Epithelial cell of prostate (primary cell): Measurements from ENCODE around the gene RAB14.
A peak's percentile ranks its signal among the peaks of the same experiment; 100 is the strongest.
"Not testable (repeated sequence)": the region's sequence is repeated elsewhere in the genome, so short reads cannot be mapped to it uniquely, and the experiment has no call there.

ENCODE experiments used
- DNase-seq: peaks from one replicate; pipeline ENCODE4 v3.0.0-alpha.2; 2011; ENCODE audit warnings: low read depth, low spot score
- H3K27ac ChIP-seq: fragments of 450-650 bp; 2 replicates; pipeline ENCODE4 v1.5.1; 2017; ENCODE audit warnings: mild to moderate bottlenecking

RAB14 gene

DNA sequence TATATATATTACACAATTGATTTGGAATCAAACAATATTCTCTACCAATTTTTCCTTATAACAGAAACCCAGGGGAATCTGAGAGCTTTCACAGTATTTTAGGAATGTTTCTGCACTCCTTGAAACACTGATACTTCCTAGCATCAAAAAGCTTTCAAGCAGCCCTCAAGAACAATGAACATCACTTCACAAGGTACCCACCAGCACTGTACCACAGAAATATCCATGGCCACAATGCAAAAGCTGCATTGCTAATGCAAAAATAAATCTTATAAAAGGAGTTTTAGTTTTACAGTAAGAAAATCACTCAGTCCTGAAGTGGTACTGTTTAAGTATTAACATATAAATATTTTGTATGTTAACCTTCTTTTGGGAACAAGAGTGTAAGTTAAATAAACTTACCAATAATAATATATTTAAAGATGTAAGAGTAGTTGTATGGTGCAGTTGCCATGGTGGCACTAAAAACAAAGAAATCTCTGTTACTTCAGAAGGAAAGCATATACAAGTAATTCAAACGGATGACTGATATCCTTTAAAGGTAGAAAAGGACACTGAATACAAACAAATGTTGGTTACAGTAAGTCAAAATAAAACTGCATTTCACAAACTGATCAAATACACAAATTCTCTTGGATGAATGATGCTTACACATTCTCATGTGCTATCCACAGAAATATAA, 8.6 kb downstream of the RAB14 start:
- no peak for DNase-seq
- no peak overlapping the region for H3K27ac ChIP-seq

DNA sequence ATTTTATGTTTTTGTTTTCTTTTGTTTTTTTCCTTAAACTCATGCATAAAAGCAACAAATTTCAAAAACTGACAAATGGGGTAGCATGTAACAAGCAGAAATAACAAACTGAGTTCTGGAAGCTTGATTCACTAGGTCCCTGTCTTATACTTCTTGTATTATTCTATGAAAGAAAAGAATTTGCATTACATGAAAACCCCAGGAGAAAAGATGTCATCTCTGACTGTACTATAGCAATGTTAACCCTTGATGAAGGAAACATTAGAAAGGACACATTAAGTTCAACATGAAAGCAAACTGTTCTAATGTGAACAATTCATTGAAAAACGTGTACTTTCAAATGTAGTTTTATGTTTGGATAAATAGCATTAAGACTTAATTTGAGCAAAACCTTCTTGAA, 9.2 kb downstream of the RAB14 start:
- H3K27ac ChIP-seq, result no peak overlapping the region
- DNase-seq, result no peak

- no peak for DNase-seq
- H3K27ac ChIP-seq, result no peak overlapping the region
Measured at GRCh38 chr9:121191235-121191634, 10.4 kb downstream of the RAB14 start.

DNA sequence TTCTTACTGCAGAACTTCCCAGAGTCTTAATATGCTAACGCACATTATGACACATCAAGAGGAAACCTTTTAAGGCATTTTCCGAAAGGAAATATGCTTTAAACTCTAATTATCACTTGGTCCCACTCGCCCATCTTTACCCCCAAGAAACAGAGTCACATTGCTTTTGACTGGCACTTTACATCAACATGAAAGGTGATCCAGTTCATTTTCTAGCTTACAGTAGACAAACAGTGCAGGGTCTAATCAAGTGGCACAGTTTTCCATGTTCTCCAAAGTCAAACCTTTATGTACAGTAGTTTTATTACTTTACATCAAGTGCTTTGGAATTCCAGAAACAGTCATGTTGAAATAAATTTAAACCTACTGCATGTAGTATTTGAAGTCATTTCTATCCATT, 12.0 kb downstream of the RAB14 start:
- DNase-seq, result no peak
- H3K27ac ChIP-seq, result peak overlapping the region; percentile 1

GRCh38 chr9:121189006-121189405, 12.7 kb downstream of the RAB14 start:
- H3K27ac ChIP-seq, result peak overlapping the region; percentile 1
- DNase-seq, result no peak

DNA sequence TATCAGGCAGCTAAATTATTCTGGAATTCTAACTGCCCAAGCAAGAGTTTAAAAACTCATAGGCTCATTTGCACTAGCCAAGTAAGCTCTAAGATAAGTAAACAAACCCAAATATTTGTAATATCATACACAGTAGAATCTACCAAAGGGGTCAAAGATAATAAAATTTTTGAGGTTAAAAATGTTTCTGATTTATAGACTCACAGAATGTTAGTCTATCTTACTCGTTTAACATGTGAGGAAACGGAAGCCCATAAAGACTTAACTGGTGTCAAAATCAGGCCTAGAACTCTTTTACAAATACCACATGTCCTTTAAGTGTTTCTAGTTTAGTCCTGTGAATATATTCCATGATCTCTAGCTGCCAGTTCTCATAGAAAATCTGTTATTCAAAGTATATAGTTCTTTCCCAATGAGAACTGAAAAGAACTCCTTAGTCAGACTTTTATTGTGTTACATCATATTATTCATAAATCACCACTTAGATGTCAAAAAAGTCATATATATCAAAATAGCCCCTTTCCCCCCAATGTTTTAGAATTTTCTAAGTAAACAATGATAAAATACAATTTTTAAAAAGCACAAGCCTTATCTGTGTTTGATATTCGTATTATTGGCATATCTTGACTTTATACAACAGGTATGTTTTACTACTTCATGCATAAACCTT, 13.9 kb downstream of the RAB14 start:
- peak overlapping the region; percentile 22 for H3K27ac ChIP-seq
- DNase-seq, result no peak

DNA sequence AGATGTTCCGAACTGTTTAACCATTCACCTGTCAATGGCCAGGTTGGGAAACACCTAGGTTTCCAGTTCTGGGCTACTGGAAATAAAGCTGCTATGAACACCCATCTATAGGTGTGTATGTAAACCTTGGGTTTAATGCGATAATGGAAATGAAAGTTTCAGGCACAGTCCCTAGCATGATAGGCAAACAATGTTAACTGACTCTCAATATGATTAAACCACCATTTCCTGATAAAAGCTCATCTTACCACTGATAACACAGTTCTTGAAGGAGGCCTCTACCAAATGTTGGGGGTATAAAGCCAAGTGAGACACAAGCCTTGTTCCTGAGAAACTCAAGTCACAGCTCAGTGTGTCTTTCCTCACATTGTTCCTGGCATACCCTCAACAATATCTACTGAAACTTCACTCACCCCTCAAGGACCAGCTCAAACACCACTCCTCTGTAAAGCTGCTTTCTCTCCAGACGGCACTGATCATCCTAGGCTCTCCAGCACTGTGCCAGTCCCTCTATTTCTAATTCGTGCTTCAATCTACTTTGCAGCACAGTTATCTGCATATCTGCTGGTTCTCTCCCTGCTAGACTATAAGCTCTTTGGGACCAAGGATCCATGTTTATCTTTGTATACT, 15.8 kb downstream of the RAB14 start:
- no peak overlapping the region for H3K27ac ChIP-seq
- DNase-seq, result no peak

GRCh38 chr9:121185178-121185745, 16.4 kb downstream of the RAB14 start:
- no peak for DNase-seq
- no peak overlapping the region for H3K27ac ChIP-seq

DNA sequence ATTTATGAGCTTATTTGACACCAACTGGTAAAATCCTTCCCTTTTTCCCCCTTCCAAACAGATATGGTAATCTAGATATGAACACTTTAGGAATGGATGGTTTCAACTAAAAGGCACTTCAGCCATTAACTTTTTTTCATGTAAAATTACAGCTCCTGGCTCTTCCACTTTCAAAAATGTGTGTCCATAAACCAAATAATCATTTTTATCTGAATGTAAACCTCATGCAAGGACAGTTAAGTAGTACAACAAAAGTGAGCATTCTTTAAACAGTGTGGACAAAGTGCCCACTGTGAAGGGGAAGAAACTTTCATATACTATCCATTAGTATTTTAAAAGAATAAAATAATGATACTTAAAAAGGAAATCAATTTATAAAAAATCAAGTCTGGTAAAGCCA, 17.2 kb downstream of the RAB14 start:
- no peak for DNase-seq
- no peak overlapping the region for H3K27ac ChIP-seq

- no peak for DNase-seq
- H3K27ac ChIP-seq, result no peak overlapping the region
Measured at GRCh38 chr9:121183666-121184423, 17.8 kb downstream of the RAB14 start.

DNA sequence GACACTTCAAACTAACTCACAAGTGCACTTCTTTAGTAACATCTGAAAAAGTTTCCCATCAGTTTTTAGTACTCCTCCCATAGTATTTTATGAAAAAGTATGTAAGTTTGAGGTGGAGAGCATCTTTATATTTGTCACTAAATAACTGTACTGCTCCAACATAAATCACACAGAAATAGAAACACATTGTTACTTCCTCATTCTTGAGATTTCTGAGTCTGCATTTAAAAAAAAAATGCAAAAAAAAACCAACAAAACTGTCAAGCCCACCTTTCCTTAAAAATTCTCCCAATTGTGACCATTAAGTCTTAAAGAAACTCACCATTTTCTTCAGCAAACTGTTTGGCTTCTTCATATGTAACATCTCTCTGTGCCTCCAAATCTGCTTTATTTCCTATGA, 18.7 kb downstream of the RAB14 start:
- H3K27ac ChIP-seq, result no peak overlapping the region
- DNase-seq, result no peak

DNA sequence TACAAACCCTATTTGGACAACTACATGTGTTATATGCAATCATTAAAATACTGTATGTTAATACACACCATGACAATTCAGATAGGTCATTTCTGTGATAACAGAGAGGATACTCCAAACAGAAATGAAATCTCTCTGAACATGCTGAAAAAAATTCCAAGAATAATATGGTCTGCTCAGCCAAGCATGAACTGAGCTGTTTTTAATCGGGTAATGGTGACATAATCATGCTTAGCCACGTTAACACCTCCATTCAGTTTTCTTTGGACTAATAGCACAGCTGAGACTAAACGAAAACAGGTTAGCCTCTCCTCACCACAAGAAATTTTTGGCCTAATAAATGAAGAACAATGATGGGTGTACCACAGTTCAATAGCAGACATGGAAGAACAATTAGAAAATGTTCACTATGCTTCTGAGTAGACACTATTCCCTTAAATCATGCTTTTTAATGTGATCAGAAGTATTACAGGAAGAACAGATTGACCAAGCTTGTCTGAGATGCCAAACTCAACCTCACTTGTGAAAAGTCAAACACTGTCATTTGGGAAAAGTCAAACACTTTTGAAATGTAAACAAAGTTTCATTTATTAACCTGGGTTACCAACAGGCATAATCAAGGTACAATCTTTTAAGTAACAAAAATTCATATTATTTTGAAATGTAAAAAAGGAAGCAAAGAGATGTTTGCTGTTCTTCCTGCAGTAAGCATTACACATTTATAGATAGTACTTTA, 19.4 kb downstream of the RAB14 start:
- no peak overlapping the region for H3K27ac ChIP-seq
- no peak for DNase-seq

DNA sequence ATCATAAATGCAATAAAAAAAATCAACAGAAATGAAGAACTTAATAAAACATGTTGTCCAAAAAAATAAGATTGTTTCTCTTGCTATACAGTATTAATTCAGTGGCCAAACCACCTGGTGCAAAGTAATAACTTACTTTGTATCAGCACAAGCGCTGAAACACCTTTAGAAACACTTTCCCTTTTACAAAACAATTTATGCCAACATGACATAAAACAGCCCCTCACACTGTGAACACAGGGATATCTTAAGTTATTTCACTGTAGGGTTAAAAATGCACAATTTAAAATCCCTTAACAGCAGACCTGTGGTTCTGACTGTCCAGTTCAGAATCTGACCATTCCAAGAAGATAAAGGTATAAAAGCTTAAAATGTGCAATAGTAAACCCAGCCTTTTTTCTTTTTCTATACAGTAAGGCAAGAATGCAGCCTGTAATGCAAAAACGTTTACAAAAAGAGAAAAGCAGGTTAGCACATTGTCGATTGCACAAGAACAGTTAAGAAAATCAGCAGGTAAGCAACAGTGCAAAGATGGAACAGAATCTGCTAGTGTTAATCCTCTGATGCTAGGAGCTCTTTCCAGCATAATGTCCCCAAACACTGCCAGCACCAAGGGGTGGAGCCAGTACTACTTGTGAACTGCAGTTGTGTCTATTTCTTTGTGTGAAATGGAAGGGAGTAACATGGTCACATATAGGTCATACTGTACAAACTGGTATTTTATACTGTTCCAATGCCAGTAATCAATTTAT, 21.6 kb downstream of the RAB14 start:
- no peak overlapping the region for H3K27ac ChIP-seq
- no peak for DNase-seq

GRCh38 chr9:121179373-121179721, 22.3 kb downstream of the RAB14 start:
- H3K27ac ChIP-seq, result not testable (repeated sequence)

DNA sequence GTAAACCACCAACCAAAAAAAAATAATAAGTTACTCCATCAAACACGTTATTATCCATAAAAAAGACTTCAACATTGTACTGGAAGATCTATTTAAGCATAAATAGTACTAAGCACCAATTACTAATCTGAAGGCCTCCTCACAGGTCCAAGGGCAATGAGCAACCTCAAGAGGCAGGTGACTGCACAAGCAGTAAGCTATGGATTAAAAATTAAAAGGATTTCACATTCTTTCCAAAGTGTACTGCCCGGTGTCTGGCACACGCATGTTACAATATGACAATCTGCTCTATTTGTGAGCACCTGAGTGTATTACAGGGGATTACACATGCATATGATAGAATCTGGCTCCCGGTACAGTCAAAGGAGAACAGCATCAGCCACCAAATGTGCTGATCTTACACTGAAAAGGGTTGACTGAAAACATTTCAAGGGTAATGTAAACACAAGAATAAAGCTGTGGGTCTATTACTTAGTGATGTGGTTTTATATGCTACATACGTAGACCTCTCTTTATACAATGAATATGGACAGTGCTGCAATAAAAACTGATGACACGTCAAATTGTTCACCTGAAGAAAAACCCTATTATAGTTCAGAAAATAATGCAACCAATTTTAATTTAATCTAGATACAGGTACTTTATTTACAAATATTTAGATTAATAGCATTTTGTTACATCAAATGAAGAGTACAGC, 22.8 kb downstream of the RAB14 start:
- no peak for DNase-seq
- H3K27ac ChIP-seq, result no peak overlapping the region

More at GRCh38 chr9:121179373-121179721, 22.3 kb downstream of the RAB14 start:
- DNase-seq, result not testable (repeated sequence)

- H3K27ac ChIP-seq, result no peak overlapping the region
- no peak for DNase-seq
Measured at GRCh38 chr9:121173501-121173900, 28.2 kb downstream of the RAB14 start.

GRCh38 chr9:121172726-121173487, 28.8 kb downstream of the RAB14 start:
- DNase-seq, result no peak
- H3K27ac ChIP-seq, result no peak overlapping the region

- no peak overlapping the region for H3K27ac ChIP-seq
- DNase-seq, result no peak
Measured at GRCh38 chr9:121171236-121171635, 30.4 kb downstream of the RAB14 start.
